MG63 (cell line): ENCODE measurements around the gene MYPOP. TPM values are rescaled to one million over a fixed set of nuclear protein-coding genes. Genes with fewer than 3 reads are reported as not detected.
A peak's percentile ranks its signal among the peaks of the same experiment; 100 is the strongest.

Experiments
- DNase-seq: peaks from one replicate; pipeline ENCODE4 v3.0.0-alpha.2; 2020
- H3K27me3 ChIP-seq: fragments of 250-450 bp; sonication (Bioruptor Pico); 2 replicates; pipeline ENCODE4 v1.5.1; 2020; ENCODE audit warnings: mild to moderate bottlenecking, moderate library complexity
- H3K36me3 ChIP-seq: fragments of 250-450 bp; sonication (Bioruptor Pico); 2 replicates; pipeline ENCODE4 v1.5.1; 2020; ENCODE audit warnings: mild to moderate bottlenecking, moderate library complexity
- H3K4me3 ChIP-seq: fragments of 250-450 bp; sonication (Bioruptor Pico); 2 replicates; pipeline ENCODE4 v1.5.1; 2020; ENCODE audit warnings: mild to moderate bottlenecking, moderate library complexity
- H3K9me3 ChIP-seq: fragments of 250-450 bp; sonication (Bioruptor Pico); 2 replicates; pipeline ENCODE4 v1.5.1; 2020; ENCODE audit warnings: mild to moderate bottlenecking, moderate library complexity
- total RNA-seq: library from RNA; depleted of rRNA; stranded (reverse); fragments of >200 nt; shearing (Covaris generic); gene quantifications from 2 replicates; pipeline ENCODE4 v1.2.3, GENCODE V29; 2014; ENCODE audit warnings: low replicate concordance; rRNA removed

The MYPOP gene
- 0.20 and 0.79 TPM in 2 replicates for total RNA-seq

GRCh38 chr19:45901912-45902650 lies at the start of gene MYPOP:
MYPOP (minus strand) TSS chr19:45902613; CDS start chr19:45901773, 840 bp downstream.
- Histone ChIP-seq H3K4me3 (peak within 1 kb of the TSS; percentile 68), H3K9me3 (no peaks in the 10 kb centered on the region), H3K36me3 (peaks cover 30% of the 10 kb centered on the region), H3K27me3 (no peaks in the 10 kb centered on the region)
- DNase-seq = no peak

DNA sequence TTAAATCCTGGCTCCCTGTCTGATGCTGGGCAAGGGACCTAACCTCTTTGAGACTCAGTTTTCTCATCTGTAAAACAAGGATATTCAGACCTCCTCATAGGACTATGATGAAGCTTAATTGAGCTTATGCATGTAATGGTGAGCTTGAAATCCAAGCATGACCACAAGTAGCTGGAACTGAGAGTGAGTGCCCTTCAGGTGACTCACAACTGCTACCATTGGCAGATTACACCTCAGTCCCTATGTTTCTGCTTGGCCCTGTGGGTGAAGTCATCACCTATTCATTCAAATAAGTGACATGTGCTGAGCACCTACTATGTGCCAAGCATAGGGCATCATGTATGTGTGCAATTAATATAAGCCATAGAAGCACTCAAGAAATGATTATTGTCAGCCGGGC lies 45.5 kb upstream of the MYPOP start:
- Histone ChIP-seq H3K9me3 (no peaks in the 10 kb centered on the region), H3K27me3 (peaks cover 16% of the 10 kb centered on the region), H3K4me3 (no peak overlapping the region), H3K36me3 (no peaks in the 10 kb centered on the region)
- peak; percentile 30 for DNase-seq

DNA sequence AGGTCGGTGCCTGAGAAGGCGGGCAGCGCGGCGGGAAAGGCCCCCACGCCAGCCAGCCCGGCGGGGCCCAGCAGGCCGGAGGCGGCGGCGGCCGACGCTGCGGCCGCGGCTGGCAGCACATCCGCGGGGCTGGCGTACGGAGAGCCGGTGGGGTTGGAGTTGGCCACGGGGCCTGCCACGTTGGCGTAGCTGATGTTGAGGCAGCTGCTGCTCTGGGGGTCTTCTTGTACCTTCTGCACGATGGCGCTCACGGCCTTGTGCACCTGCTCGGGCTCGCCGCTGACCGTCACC lies 38.0 kb upstream of the MYPOP start:
- H3K9me3 ChIP-seq = no peaks in the 10 kb centered on the region
- peaks cover 20% of the 10 kb centered on the region for H3K27me3 ChIP-seq
- H3K4me3 ChIP-seq = no peak overlapping the region
- H3K36me3 ChIP-seq = no peaks in the 10 kb centered on the region
- DNase-seq = no peak

DNA sequence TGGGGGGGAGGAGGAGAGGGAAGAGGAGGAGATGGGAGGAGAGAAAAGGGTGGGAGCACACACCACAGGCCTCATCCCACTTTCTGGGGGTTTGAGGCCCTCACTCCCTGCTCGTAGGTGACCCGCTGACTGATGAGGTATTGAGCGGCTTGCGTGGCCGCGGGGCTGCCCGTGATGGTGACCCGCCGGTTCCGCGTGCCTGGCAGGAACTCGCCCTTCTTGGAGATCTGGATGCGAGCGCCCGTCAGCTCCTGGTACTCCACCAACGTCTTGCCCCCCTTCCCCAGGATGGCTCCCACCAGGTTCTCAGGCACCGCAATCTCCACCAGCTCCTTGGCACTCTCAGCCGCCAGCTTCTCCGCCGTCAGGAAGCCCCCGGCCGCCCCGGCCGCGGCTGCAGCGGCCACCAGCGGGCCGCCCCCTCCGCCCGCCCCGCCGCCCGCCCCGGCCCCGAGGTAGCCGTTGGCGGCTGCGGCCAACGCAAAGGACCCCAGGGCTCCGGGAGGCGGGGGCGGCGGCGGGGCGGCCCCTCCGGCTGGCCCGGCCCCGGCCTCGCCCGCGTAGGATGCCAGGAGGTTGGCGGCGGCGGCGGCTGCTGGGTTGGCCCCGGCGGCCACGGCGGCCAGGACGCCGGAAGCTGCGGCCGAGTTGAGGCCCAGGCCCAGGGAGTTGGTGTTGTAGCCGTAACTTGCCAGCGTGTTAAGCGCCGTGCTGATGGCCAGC lies 37.5 kb upstream of the MYPOP start:
- Histone ChIP-seq H3K36me3 (no peaks in the 10 kb centered on the region), H3K27me3 (peaks cover 24% of the 10 kb centered on the region), H3K9me3 (no peaks in the 10 kb centered on the region), H3K4me3 (no peak overlapping the region)
- DNase-seq = no peak

DNA sequence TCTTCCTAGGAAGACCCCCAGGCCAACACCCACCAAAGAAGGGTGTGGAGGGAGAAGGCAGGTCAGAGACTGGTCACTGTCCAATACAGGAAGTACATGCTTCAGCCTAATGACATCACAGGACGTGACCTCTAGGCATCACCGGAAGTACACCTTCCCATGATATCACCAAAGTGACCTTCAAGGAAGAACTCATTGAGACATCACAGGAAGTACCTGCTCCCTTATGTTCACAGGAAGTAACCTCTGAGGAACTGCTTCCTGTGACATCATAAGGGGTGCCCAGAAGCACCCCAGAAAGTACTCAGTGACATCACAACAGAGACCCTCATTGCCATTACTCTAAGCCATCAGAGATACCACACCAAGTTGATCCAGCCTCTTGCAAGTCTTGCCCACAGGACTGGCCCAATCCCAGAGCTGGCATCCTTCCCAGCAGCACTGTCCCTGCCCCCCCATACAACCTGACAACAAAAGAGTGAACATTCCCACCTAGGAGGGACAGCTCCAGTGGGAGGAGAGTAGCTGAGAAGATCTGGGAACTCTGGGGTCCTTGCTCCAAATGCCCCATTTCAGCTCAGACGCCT lies 36.4 kb upstream of the MYPOP start:
- no peak for DNase-seq

DNA sequence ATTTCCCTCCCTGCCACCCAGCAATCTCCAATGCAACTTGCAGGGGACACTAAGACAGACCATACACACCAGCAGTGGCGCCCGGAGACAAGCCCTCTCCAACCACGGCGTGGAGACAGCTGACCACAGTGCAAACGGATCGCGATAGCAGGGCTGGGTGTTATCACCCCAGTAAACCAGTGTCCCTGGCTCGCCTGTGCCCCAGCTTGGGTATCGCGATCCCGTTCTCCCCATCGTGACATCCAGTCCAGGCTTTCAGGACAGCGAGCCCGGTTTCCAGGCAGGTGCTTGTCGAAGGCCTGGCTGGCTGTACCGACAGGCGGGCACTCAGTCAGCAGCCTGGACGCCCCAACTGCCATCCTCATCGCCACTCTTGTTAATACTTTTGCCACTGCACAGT lies 32.9 kb upstream of the MYPOP start:
- H3K36me3 ChIP-seq = no peaks in the 10 kb centered on the region
- peaks cover 38% of the 10 kb centered on the region for H3K27me3 ChIP-seq
- H3K4me3 ChIP-seq = no peak overlapping the region
- H3K9me3 ChIP-seq = no peaks in the 10 kb centered on the region
- DNase-seq = no peak

More for the DNA sequence above, 36.4 kb upstream of the MYPOP start:
- Histone ChIP-seq H3K9me3 (no peaks in the 10 kb centered on the region), H3K27me3 (peaks cover 27% of the 10 kb centered on the region), H3K36me3 (no peaks in the 10 kb centered on the region), H3K4me3 (no peak overlapping the region)

- no peak overlapping the region for H3K4me3 ChIP-seq
- DNase-seq = no peak
- no peaks in the 10 kb centered on the region for H3K9me3 ChIP-seq
- H3K27me3 ChIP-seq = peaks cover 38% of the 10 kb centered on the region
- H3K36me3 ChIP-seq = no peaks in the 10 kb centered on the region
Measured at GRCh38 chr19:45934551-45935230, 32.3 kb upstream of the MYPOP start.

DNA sequence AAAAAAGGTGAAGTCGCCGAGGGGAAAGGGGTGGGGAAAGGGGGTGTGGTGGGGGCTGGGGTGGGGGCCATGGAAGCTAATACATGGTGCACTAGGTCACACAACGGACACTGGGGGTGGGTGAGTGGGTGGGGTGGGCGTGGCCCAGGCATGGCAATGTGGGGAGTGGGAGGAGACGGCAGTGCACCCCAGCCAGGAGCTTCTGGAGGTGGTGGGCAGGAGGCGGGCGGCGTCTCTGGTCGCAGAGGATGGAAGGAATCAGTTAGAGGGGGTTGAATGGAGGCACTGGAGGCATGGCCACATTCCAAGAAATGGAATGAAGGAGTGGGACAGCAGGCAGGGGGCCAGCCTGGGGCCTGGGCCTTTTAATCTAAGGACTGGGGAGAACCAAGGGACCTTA lies 31.3 kb upstream of the MYPOP start:
- no peak for DNase-seq
- peaks cover 41% of the 10 kb centered on the region for H3K27me3 ChIP-seq
- no peak overlapping the region for H3K4me3 ChIP-seq
- H3K36me3 ChIP-seq = no peaks in the 10 kb centered on the region
- no peaks in the 10 kb centered on the region for H3K9me3 ChIP-seq

- H3K4me3 ChIP-seq = no peak overlapping the region
- peaks cover 31% of the 10 kb centered on the region for H3K27me3 ChIP-seq
- no peak for DNase-seq
- no peaks in the 10 kb centered on the region for H3K9me3 ChIP-seq
- no peaks in the 10 kb centered on the region for H3K36me3 ChIP-seq
Measured at GRCh38 chr19:45931055-45931454, 28.6 kb upstream of the MYPOP start.

GRCh38 chr19:45929247-45929646 lies 26.8 kb upstream of the MYPOP start:
- Histone ChIP-seq H3K4me3 (no peak overlapping the region), H3K9me3 (no peaks in the 10 kb centered on the region), H3K36me3 (no peaks in the 10 kb centered on the region), H3K27me3 (peaks cover 17% of the 10 kb centered on the region)
- no peak for DNase-seq

DNA sequence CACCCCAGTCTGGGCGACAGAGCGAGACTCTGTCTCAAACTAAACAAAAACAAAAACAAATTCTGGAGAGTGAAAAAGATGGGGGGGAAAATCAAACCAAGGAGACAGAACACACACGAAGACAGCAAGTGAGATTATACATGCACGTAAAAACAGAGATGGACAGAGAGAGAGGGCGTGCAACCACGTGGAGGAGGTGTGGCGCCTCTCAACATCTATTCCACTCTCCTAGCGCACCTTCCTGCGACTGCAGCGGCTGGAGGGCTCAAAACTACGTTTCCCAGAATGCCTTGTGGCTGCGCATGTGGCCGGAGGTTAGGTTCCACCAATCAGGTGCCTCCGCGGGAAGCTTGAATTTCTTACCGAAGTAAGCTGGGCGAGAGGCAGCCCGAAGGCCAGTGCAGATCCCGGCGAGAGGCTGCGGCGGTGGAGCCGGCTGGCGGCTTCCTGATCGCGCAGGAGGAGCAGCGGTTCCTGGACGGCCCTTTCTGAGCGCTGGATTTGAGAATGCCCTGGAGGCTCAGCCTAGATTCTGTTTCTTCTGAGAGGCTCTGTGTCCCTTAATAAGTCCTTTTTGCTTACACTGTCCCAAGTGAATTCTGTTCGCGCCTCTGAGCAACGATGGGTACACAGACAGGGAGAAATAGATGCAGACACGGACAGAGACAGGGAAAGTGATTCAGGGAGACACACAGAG lies 25.3 kb upstream of the MYPOP start:
- Histone ChIP-seq H3K36me3 (no peaks in the 10 kb centered on the region), H3K4me3 (no peak overlapping the region; the same call in 1 of the 2 replicates), H3K9me3 (no peaks in the 10 kb centered on the region), H3K27me3 (peaks cover 13% of the 10 kb centered on the region)
- peak; percentile 92 for DNase-seq

DNA sequence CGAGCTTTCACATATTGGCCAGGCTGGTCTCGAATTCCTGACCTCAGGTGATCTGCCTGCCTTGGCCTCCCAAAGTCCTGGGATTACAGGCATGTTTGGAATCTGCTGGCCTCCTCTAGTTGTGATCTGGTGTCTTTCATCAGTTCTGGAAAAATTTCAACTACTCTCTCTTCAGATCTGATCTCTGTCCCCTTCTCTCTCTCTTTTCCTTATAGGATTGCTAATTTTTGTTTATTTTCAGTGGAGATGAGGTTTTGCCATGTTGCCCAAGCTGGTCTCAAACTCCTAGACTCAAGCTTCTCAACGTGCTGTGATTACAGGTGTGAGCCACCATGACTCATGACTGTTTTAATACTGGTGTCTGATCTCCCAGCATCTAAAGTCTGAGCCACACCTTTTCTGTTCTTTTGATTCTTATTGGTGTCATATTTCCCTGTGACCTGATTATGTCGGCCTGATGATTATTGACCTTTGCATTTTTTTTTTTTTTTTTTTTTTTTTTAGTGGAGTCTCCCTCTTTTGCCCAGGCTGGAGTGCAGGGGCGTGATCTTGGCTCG lies 22.6 kb upstream of the MYPOP start:
- H3K9me3 ChIP-seq = no peaks in the 10 kb centered on the region
- no peak for DNase-seq
- no peak overlapping the region for H3K4me3 ChIP-seq
- H3K27me3 ChIP-seq = peaks cover 9% of the 10 kb centered on the region
- H3K36me3 ChIP-seq = no peaks in the 10 kb centered on the region

GRCh38 chr19:45922281-45922680 lies 19.9 kb upstream of the MYPOP start:
- Histone ChIP-seq H3K9me3 (no peaks in the 10 kb centered on the region), H3K36me3 (no peaks in the 10 kb centered on the region), H3K4me3 (no peak overlapping the region), H3K27me3 (peaks cover 29% of the 10 kb centered on the region)
- no peak for DNase-seq

- H3K36me3 ChIP-seq = no peaks in the 10 kb centered on the region
- no peak overlapping the region for H3K4me3 ChIP-seq
- no peaks in the 10 kb centered on the region for H3K9me3 ChIP-seq
- DNase-seq = no peak
- peaks cover 35% of the 10 kb centered on the region for H3K27me3 ChIP-seq
Measured at GRCh38 chr19:45920458-45920857, 18.0 kb upstream of the MYPOP start.

- no peak overlapping the region for H3K4me3 ChIP-seq
- no peak for DNase-seq
- H3K9me3 ChIP-seq = no peaks in the 10 kb centered on the region
- H3K36me3 ChIP-seq = no peaks in the 10 kb centered on the region
- H3K27me3 ChIP-seq = peaks cover 35% of the 10 kb centered on the region
Measured at GRCh38 chr19:45919678-45920077, 17.3 kb upstream of the MYPOP start.

DNA sequence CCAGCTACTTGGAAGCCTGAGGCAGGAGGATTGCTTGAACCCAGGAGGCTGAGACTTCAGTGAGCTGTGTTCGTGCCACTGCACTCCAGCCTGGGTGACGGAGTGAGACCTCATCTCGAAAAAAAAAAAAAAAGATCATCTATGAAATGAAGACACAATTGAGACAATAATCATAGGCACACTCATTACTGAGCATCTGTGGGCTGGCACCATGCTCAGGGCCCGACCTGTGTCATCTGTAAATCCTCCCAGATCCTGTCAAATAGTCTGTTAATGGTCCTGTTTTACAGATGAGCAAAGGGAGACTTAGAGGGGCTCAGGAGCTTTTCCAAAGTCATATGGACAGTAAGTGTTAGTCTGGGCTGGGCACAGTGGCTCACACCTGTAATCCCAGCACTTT lies 16.3 kb upstream of the MYPOP start:
- no peak for DNase-seq
- H3K27me3 ChIP-seq = peaks cover 35% of the 10 kb centered on the region
- no peaks in the 10 kb centered on the region for H3K9me3 ChIP-seq
- H3K4me3 ChIP-seq = no peak overlapping the region
- no peaks in the 10 kb centered on the region for H3K36me3 ChIP-seq
